Skeletal muscle tissue (tissue), 4 donors: Measurements from ENCODE around the gene PRKG1. TPM values are rescaled to one million over a fixed set of nuclear protein-coding genes. Genes with fewer than 3 reads are reported as not detected.
"Not testable (repeated sequence)": the region's sequence is repeated elsewhere in the genome, so short reads cannot be mapped to it uniquely, and the experiment has no call there.

ENCODE experiments used
- H3K27ac ChIP-seq: one replicate; pipeline ENCODE4 v1.7.0; 2013; ENCODE audit warnings: mild to moderate bottlenecking, low read depth, low read length, inconsistent platforms
- H3K27me3 ChIP-seq, 3 donors: one replicate each; pipeline ENCODE4 v1.7.0; 2013; ENCODE audit warnings: low read length in 3 of 3; ENCODE audit not compliant: control insufficient read depth in 3 of 3, insufficient read depth in 3 of 3
- H3K36me3 ChIP-seq, 3 donors: one replicate each; pipeline ENCODE4 v1.7.0; 2013; ENCODE audit warnings: low read length in 3 of 3; ENCODE audit not compliant: control insufficient read depth in 3 of 3, insufficient read depth in 3 of 3
- H3K4me1 ChIP-seq, 3 donors: one replicate each; pipeline ENCODE4 v1.7.0; 2013; ENCODE audit warnings: low read length in 3 of 3, mild to moderate bottlenecking in 3 of 3; ENCODE audit not compliant: control insufficient read depth in 3 of 3, insufficient read depth in 3 of 3
- H3K4me3 ChIP-seq, 3 donors: one replicate each; pipeline ENCODE4 v1.7.0; 2013; ENCODE audit warnings: low read length in 3 of 3
- H3K9ac ChIP-seq, 3 donors: one replicate each; pipeline ENCODE4 v1.7.0; 2013; ENCODE audit warnings: low read length in 3 of 3, mild to moderate bottlenecking in 3 of 3, moderate library complexity in 2 of 3, low read depth in 1 of 3
- H3K9me3 ChIP-seq, 3 donors: one replicate each; pipeline ENCODE4 v1.7.0; 2013; ENCODE audit warnings: low read length in 3 of 3; ENCODE audit not compliant: control insufficient read depth in 3 of 3
- total RNA-seq: library from RNA; depleted of rRNA; stranded (reverse); fragments of >200 nt; gene quantifications from one replicate; pipeline ENCODE4 v1.2.3, GENCODE V29; 2014
- donor health status: Osteomylitis.

Gene PRKG1
- total RNA-seq, 1 donor from 2014 or later, result 44.9 TPM

DNA sequence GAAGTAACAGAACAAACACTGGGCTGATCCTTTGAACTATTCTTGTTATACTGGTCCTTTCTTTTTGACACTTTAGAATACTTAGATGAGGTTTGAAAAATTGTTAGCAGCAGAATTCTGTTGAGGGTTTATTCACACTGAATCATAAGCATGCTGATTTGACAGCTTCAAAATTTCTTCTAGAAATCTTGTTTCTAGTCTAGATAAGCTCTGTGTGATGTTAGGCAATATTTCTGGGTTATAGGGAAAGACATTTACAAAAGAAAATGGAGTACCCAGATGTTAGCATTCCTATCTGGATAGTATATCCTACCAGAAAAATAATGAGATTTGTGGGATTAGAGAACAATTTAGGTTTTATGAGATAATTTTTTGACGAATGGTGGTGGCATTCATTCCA is 613.0 kb downstream of the PRKG1 start:
- Histone ChIP-seq H3K27me3 (no peaks in the 10 kb centered on the region), H3K27ac (no peak overlapping the region), H3K36me3 (no peaks in the 10 kb centered on the region), H3K9ac (no peak overlapping the region), H3K9me3 (no peaks in the 10 kb centered on the region), H3K4me3 (no peak overlapping the region), H3K4me1 (no peaks in the 10 kb centered on the region)

DNA sequence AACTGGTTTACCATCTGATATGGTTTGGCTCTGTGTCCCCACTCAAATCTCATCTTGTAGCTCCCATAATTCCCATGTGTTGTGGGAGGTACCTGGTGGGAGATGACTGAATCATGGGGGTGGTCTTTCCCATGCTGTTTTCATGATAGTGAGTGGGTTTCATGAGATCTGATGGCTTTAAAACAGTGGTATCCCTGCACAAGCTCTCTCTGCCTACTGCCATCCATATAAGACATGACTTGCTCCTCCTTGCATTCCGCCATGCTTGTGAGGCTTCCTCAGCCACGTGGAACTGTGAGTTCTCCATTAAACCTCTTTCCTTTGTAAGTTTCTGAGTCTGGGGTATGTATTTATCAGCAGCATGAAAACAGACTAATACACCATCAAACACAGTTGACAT is 614.5 kb downstream of the PRKG1 start:
- H3K9me3 ChIP-seq, H3K36me3 ChIP-seq, H3K9ac ChIP-seq, H3K27ac ChIP-seq, H3K27me3 ChIP-seq, H3K4me1 ChIP-seq, H3K4me3 ChIP-seq: not testable (repeated sequence)

DNA sequence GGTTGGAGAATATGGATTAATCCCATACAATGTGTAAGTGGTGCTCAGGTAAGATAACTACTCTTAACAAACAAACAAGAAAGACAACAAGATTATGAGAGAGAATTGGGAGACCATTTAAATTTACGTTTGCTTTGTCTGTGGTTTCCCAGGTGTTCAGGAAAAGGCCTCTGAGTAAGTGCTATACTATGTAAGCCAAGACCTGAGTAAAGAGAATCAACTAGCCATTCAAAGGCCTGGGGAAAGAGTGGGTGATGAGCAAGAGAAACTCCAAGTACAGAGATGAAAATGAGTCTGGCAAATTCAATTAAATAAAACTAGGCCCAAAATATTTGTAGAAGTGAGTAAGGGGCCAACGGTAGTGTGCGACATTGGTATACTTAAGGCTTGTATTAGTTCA is 615.2 kb downstream of the PRKG1 start:
- Histone ChIP-seq H3K4me3 (no peak overlapping the region), H3K36me3 (no peaks in the 10 kb centered on the region), H3K27ac (no peak overlapping the region), H3K9me3 (no peaks in the 10 kb centered on the region), H3K4me1 (no peaks in the 10 kb centered on the region), H3K27me3 (no peaks in the 10 kb centered on the region), H3K9ac (no peak overlapping the region)

DNA sequence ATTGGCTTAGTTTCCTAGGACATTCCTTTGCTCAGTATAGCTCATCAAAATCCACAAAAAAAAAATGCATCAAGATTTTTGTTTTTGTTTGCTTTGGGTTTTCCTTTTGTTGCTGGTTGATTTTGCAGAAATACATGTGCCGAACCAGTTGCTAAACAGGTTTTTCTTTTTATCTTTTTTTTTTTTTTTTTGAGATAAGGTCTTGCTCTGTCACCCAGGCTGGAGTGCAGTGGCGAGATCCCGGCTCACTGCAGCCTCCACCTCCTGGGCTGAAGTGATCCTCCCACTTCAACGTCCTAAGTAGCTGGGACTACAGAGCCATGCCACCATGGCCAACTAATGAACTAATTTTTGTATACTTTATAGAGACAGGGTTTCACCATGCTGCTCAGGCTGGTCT is 616.8 kb downstream of the PRKG1 start:
- H3K27me3 ChIP-seq, result no peaks in the 10 kb centered on the region
- no peak overlapping the region for H3K4me3 ChIP-seq
- no peak overlapping the region for H3K27ac ChIP-seq
- H3K9ac ChIP-seq, result no peak overlapping the region
- H3K4me1 ChIP-seq, result peaks cover 0 to 10% (median 8%) of the 10 kb centered on the region in 3 donors
- H3K36me3 ChIP-seq, result no peaks in the 10 kb centered on the region
- no peaks in the 10 kb centered on the region for H3K9me3 ChIP-seq

DNA sequence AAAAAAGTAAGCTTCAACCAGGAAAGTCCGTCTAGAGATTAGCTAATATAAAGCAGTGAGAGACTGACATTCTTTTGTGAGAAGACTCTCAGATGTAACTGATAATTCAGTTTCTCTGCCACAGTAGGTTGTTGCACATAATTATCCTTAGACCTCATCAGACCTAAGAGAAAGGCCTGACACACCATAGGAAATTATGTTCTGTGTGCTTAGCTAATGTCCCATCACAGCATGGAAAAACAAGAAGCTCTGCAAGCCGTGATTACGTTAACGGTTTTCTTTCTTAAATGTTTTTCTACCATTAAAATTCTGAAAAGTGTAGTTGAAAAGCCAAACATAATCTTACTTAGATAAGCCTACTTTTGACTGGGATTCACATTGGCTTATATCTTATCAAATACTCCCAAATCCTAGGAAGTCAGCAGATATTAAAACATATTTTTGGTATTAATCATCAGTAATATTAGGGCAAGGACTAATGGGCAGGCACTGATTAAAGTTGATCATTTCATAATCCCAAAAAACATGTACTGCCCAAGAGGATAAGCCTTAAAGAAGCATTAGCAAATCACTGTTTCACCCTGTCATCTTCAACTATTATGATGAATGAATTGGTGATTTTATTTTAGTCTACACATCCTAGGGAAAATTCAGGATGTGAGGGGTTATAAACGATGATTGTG is 619.9 kb downstream of the PRKG1 start:
- Histone ChIP-seq H3K27me3 (no peaks in the 10 kb centered on the region), H3K36me3 (peaks cover 0 to 9% (median 5%) of the 10 kb centered on the region in 3 donors), H3K27ac (no peak overlapping the region), H3K9me3 (no peaks in the 10 kb centered on the region), H3K4me3 (no peak overlapping the region), H3K4me1 (peaks cover 20 to 34% (median 33%) of the 10 kb centered on the region in 3 donors), H3K9ac (no peak overlapping the region)

DNA sequence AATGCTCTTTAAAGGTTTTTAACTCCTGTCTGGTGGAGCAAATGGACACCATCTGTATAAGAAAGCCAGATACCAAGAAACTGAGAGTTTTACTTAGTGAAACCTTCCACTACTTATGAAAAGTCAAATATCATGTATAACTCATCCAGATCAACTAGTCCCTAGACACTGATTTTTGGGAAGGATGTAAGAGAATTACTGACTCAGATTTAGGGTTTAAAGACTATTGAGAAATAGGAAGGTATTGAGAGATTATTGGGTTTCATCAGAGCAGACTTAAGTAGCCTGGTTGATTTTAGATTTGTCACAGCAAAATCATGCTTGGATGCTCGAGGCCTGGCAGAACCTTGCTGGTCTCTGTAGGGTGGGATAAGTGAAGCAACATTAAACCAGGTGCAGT is 622.0 kb downstream of the PRKG1 start:
- H3K9me3 ChIP-seq, result no peaks in the 10 kb centered on the region
- H3K4me1 ChIP-seq, result peaks cover 20 to 38% (median 36%) of the 10 kb centered on the region in 3 donors
- peak overlapping the region in 1 of 3 donors; percentile 14 for H3K4me3 ChIP-seq
- H3K27me3 ChIP-seq, result no peaks in the 10 kb centered on the region
- H3K9ac ChIP-seq, result peak overlapping the region in 1 of 3 donors; percentile 12
- no peak overlapping the region for H3K27ac ChIP-seq
- peaks cover 0 to 9% (median 5%) of the 10 kb centered on the region in 3 donors for H3K36me3 ChIP-seq

DNA sequence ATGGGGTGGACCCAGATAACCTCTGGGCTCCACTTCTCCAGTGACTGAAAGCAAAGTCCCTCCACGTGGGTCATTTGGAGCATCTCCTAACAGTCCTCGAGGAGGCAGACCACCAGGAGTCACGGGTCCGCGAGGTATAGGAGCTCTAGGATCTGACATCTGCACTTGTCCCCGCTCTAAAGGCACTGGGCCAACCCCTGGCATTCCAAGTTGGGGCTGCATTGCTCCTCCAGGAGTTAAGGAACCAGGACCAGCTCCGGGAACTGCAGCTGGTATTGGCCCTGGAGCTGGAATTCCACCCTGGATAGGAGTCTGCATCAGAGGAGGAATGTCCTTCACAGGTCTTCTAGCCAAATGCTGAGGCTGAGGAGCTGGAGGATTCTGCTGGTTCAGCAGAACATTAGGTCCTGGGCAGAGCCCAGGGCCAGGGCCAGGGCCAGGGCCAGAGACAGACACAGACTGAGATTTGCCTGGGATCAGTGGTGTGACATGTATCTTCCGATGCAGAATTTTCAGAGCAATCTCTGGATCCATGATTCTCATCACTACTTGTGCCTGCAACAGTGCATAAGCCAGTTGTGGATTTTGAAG is 624.3 kb downstream of the PRKG1 start:
- Histone ChIP-seq H3K36me3 (peaks cover 0 to 9% (median 5%) of the 10 kb centered on the region in 3 donors), H3K27ac (peak overlapping the region; percentile 95), H3K9ac (peak overlapping the region; percentile 82 to 97 (median 96)), H3K4me1 (peaks cover 20 to 38% (median 36%) of the 10 kb centered on the region in 3 donors), H3K27me3 (no peaks in the 10 kb centered on the region), H3K4me3 (peak overlapping the region; percentile 82 to 98 (median 96)), H3K9me3 (no peaks in the 10 kb centered on the region)

DNA sequence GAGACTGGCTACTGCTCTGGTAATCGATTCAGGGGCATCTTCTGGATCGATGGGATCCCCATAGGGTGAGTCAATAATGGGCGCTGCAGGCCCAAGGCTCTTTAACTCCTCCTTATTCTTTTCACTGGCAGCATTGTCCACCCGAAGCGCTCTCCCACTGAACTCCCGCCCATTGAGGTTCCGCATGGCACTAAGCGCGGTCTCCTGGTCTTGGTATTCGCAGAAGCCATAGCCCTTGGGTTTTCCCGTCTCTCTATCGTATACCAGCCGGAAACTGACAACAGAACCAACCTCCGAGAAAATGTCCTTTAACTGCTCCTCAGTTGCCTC is 624.8 kb downstream of the PRKG1 start:
- peaks cover 20 to 38% (median 36%) of the 10 kb centered on the region in 3 donors for H3K4me1 ChIP-seq
- peak overlapping the region; percentile 82 to 98 (median 96) for H3K4me3 ChIP-seq
- peak overlapping the region; percentile 82 to 97 (median 96) for H3K9ac ChIP-seq
- H3K27me3 ChIP-seq, result no peaks in the 10 kb centered on the region
- peak overlapping the region; percentile 95 for H3K27ac ChIP-seq
- peaks cover 0 to 9% (median 5%) of the 10 kb centered on the region in 3 donors for H3K36me3 ChIP-seq
- no peaks in the 10 kb centered on the region for H3K9me3 ChIP-seq

DNA sequence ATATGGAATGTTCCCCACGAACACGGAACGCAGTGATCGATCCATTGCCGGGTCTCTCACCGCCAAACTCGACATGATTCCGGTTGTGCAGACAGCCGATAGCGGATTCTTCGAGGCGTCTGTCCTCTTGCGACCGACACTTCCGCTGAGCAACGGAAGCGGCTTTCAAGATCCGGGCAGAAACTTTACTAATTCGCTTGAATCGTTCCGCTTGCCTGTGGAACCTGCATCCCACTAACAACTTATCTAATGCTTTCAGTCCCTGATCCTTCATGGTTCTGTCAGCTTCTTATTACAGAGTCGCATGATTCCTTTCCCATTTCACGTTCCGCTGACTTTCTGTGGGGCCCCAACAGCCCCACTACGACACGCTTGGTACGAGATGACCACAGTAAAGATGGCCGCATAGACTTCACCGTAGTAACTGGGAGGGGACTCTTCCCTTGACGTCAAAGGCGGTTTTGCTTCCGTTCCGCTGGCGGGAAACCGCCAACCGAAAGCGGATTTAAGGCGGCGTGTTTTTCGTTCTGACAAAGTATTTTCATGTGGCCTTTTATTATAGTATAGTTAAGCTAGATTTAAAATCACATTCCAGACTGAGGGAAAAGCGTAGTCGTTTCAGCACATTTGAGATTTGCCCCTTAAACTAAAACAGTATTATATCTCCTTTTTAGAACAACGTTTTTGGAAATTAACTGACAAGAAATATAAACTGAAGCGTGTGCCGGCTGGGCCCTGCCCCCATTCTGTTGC is 625.4 kb downstream of the PRKG1 start, which contains the start of gene CSTF2T:
Gene CSTF2T (minus strand): TSS at position 121 of the 753 bp plus-strand sequence. CDS start 46 bp downstream, at position 75.
- Histone ChIP-seq H3K9ac (peak within 1 kb of the TSS; percentile 82 to 97 (median 96)), H3K4me3 (peak within 1 kb of the TSS; percentile 82 to 98 (median 96)), H3K27ac (peak within 1 kb of the TSS; percentile 95), H3K4me1 (peaks cover 20 to 38% (median 36%) of the 10 kb centered on the region in 3 donors), H3K9me3 (no peaks in the 10 kb centered on the region), H3K27me3 (no peaks in the 10 kb centered on the region), H3K36me3 (peaks cover 0 to 9% (median 5%) of the 10 kb centered on the region in 3 donors)
